GM12872 (cell line): ENCODE measurements around the gene STK24.

Source experiments
- TF ChIP-seq, protein P1 (sequence below): IDR thresholded peaks from 3 replicates; pipeline ENCODE4 v1.5.1; 2011; ENCODE audit warnings: low read depth, mild to moderate bottlenecking, low read length, moderate library complexity; ENCODE audit not compliant: insufficient read depth

STK24 gene

DNA sequence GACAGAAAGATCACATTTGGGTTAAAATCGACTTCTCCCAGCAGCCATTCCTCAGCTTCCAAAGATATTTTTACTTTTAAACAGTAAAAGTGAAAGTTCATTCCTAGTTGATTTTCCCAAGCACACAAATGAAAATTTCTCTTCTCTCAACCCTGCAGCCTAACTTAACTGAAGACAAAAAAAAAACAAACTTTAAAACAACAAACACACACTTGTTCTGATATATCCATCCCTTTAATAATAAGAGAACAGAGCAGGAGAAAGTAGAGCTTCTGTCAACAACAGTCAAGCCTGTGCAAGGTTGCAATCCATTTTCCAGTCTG is 72.9 kb downstream of the STK24 start:
- TF ChIP-seq, protein P1, sequence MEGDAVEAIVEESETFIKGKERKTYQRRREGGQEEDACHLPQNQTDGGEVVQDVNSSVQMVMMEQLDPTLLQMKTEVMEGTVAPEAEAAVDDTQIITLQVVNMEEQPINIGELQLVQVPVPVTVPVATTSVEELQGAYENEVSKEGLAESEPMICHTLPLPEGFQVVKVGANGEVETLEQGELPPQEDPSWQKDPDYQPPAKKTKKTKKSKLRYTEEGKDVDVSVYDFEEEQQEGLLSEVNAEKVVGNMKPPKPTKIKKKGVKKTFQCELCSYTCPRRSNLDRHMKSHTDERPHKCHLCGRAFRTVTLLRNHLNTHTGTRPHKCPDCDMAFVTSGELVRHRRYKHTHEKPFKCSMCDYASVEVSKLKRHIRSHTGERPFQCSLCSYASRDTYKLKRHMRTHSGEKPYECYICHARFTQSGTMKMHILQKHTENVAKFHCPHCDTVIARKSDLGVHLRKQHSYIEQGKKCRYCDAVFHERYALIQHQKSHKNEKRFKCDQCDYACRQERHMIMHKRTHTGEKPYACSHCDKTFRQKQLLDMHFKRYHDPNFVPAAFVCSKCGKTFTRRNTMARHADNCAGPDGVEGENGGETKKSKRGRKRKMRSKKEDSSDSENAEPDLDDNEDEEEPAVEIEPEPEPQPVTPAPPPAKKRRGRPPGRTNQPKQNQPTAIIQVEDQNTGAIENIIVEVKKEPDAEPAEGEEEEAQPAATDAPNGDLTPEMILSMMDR = no peak

DNA sequence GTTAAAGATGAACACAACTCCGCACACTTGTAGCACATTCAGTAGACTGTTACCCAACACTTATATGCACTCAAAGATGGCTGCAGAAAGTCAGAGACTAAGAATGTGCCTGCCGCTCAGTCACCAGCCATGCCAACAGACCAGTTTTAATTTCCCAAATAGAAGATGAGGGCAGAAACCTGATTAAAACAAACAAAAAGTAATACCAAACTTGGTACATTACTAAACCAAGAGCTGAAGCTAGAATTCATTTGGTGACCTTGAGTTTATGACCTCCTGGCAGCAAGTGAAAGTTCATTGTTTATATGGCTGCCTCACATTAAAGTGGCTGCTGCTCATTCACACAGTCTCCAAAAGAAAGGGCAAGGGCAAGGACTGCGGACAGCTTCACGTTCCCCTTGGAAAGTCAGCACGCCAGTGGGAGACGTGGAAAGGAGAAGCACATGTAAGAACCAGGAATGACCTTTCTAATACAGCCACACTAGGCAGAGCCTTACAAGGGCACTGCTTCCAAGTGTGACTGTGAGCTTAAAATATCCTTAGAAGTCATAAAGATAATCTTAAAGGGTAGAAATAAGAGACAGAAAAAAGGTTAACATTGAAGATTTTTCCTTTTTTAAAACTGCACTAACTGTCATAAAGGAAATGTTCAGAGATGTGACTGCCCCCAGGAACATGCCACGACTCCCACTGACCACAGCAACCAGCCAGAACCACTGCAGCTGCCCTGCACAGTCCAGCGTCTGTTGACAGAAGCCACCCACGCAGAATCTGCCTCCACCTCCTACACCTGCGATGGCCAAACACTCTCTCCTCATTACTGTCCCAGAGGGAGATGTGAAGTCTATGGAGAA is 73.5 kb downstream of the STK24 start:
- TF ChIP-seq, protein P1 = no peak

DNA sequence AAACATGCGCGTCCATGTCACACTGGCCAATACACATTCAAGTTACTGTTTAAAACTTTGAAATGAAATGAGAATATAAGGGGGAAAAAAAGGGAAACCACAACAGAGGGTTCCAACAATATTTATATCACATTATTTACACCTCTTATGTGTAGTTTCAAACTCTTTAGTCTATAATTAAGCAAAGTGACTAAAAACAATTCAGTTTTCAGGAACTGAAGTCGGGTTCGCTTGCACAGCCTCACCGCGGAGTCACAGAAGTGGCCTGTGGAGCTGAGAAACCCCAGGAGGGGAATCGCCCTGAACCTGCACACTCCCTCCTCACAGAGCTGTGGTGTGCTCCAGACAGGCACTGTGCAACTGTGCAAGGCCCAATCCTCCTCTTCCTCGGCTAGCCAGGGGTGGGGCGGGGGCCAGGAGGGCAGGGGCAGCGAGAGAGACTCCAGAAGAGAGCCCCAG is 75.9 kb downstream of the STK24 start:
- TF ChIP-seq, protein P1 = no peak

DNA sequence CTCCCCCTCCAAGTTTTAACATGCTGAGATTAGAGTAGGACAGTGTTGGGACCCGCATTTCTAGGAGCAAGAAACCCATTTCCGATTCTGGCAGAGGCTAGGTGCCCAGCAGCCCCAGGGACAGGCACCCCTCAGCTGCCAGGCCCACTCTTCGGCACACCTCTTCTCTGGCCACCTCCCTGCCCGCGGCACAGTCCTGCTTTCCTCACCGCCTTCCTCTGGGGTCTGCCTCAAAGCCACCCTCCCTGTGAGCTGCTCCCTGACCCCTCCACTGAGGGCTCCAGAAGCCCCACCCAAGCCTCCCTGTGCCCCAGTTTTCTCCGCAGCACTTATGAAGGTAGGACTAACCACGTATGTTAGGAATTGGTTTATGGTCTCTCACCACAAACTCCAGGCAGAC is 79.9 kb downstream of the STK24 start:
- TF ChIP-seq, protein P1 = no peak

DNA sequence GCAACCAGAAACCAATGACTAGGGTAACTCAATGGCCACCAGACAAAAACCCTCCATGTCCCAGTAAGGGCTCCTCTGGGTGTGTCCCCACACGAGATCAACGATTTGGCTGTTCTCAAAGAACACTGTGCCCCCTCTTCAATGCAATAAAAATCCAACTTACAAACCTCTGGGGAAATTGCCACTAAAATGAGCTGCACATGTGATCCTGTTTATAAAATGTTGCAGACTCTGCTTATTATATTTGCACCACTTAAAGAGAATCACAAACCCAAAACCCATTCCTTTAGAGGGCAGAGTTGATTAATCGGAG is 80.5 kb downstream of the STK24 start:
- TF ChIP-seq, protein P1 = no peak

DNA sequence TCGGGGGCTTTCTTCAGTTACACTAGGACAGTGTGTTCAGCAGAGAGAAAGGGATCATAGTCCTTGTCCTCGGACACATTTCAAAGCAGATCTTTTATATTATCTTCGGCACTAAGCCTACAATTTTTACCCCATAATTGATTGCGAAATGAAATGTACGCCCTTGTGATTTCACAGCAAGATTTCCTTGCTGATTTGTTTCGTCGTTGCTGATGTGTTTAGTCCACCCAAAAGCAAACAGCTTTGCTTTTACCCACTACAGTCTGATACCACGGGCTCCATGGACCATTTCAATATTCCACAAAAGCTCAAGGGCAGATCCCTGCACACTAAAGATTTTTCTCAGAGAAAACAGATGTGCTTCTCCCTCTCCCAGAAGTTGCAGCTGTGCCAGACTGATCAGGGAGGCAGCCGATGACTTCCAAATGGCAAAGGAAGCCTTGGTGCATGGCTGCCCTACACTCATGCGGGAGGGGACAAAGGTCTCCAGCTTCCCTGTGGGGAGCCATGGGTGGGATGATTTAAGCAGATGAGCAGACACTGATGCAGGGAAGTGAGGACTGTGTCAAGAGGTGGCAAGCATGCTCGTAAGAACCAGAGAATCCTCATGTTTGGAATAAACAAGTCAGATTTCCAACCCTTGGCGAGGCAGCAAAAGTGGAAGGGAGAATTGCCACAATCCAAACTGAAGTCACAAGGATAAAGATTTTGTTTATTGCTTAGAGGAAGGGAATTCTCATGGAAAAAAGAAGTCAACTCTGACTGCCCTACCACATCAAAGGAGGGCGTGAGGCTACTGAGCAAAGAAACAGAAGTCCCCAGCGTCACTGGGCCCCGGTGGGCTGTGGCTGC is 81.1 kb downstream of the STK24 start:
- TF ChIP-seq, protein P1 = no peak

DNA sequence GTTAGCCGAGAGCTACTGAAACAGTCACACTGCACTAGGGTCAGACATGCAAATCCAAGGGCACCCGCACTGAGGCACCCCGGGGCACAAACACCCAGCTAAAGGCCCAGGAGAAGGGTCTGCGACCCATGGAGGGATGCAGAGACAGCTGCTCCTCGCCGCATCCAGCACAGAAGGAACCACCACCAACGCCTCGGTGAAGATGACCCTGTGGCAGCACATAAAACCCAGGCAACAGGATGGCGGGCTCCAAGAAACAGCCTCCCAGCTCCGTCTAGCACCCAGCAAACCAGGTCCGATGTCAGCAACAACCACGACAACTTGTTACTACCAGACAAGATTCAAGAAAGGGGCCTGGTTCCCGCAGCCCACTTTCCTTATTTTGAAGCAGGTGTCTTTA is 82.1 kb downstream of the STK24 start:
- TF ChIP-seq, protein P1 = no peak
